Stimulated activated effector memory CD8-positive, alpha-beta T cell treated with anti-CD3 and anti-CD28 coated beads, Interleukin-12 subunit alpha, Interleukin-12 subunit beta, amount 100 ng/mL, for 72 hours (primary cell): ENCODE results near the gene ZSCAN2.

Source experiments
- ATAC-seq: fragments of 150-1000 bp; cut with Tn5 transposase; 2 replicates; pipeline ENCODE4 v1.10.0; 2021
- DNase-seq, 2 donors: peaks; one replicate each; pipeline ENCODE4 v3.0.0; 2021 to 2022; ENCODE audit warnings: low spot score in 2 of 2
- H3K27ac Mint-ChIP-seq: one replicate; pipeline ENCODE4 v1.8.0; 2022; ENCODE audit warnings: mild to moderate bottlenecking, mixed read lengths
- H3K36me3 Mint-ChIP-seq: one replicate; pipeline ENCODE4 v1.8.0; 2022; ENCODE audit warnings: mild to moderate bottlenecking, mixed read lengths
- H3K4me1 Mint-ChIP-seq: one replicate; pipeline ENCODE4 v1.8.0; 2022; ENCODE audit warnings: mixed read lengths
- H3K4me3 Mint-ChIP-seq: one replicate; pipeline ENCODE4 v1.8.0; 2022; ENCODE audit warnings: mild to moderate bottlenecking, mixed read lengths
- H3K9me3 Mint-ChIP-seq: one replicate; pipeline ENCODE4 v1.8.0; 2022; ENCODE audit warnings: mixed read lengths

The ZSCAN2 gene

DNA sequence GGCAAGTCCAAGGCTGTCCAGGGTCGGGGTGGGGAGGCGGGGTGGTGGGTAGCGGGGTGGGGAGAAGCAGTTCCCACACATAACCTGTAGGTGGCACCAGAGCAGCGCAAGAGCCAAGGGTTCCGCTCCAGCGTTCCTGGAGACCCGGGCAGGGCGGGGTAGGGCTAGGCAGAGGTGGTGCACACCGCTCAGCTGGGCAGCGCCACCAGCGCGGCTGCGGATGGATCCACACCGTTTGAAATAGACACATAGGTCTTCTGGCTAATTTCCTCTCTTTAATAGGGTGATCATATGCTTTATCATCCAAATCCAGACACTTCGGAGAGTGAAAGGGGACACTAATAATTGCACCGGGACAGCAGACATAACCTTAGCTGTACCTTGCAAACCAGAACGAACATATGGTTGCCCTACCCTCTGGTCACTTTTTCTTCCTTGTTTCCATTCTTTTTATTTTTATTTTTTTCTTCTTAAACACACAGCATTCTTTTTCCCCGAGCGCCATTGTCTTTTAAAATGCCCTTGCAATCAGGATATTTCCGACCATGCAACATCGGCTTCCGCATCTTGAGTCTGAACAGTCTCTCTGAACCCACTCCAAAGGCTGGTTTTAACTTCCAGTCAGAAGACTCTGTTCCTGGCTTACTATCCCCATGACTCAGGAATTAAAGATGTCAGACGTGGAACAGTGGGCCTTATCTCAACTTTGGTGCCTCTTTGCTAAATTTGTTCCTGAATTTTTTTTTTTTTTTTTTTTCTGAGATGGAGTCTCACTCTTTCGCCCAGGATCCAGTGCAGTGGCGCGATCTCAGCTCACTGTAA is 12.5 kb upstream of the ZSCAN2 start:
- peaks cover 5% of the 10 kb centered on the region for H3K9me3 Mint-ChIP-seq
- peak; percentile 100 for ATAC-seq
- H3K4me1 Mint-ChIP-seq: peaks cover 7% of the 10 kb centered on the region
- peak; percentile 81 to 92 for DNase-seq
- peak overlapping the region; percentile 48 for H3K4me3 Mint-ChIP-seq
- H3K27ac Mint-ChIP-seq: no peak overlapping the region
- peaks cover 2% of the 10 kb centered on the region for H3K36me3 Mint-ChIP-seq

DNA sequence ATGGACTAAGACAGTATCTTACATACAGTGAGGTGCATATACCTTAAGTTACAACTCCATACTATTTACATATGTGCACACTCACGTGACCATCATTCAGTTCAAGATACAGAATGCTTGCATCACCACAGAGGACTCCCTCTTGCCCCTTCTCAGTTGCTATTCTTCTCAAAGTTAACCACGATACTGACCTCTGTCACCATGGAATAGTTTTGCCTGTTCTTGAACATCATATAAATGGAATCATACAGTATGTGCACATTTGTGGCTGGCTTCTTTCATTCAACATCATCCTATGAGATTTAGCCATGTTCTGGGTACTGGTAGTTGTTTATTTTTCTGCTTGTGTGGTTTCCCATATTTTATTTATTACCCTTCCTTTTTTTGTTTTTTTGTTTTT is 10.4 kb upstream of the ZSCAN2 start:
- Mint-ChIP-seq H3K36me3 (no peaks in the 10 kb centered on the region), H3K27ac (no peak overlapping the region), H3K9me3 (no peaks in the 10 kb centered on the region), H3K4me3 (no peak overlapping the region), H3K4me1 (peaks cover 6% of the 10 kb centered on the region)
- DNase-seq (no peak), ATAC-seq (no peak)

GRCh38 chr15:84591815-84592214 is 9.0 kb upstream of the ZSCAN2 start:
- ATAC-seq: no peak
- no peaks in the 10 kb centered on the region for H3K36me3 Mint-ChIP-seq
- no peak for DNase-seq
- H3K9me3 Mint-ChIP-seq: no peaks in the 10 kb centered on the region
- no peak overlapping the region for H3K4me3 Mint-ChIP-seq
- no peak overlapping the region for H3K27ac Mint-ChIP-seq
- H3K4me1 Mint-ChIP-seq: peaks cover 6% of the 10 kb centered on the region

GRCh38 chr15:84594617-84595290 is 6.1 kb upstream of the ZSCAN2 start:
- ATAC-seq (no peak), DNase-seq (no peak)
- no peak overlapping the region for H3K4me3 Mint-ChIP-seq
- H3K27ac Mint-ChIP-seq: peak overlapping the region; percentile 3
- H3K9me3 Mint-ChIP-seq: no peaks in the 10 kb centered on the region
- H3K4me1 Mint-ChIP-seq: peaks cover 24% of the 10 kb centered on the region
- no peaks in the 10 kb centered on the region for H3K36me3 Mint-ChIP-seq

DNA sequence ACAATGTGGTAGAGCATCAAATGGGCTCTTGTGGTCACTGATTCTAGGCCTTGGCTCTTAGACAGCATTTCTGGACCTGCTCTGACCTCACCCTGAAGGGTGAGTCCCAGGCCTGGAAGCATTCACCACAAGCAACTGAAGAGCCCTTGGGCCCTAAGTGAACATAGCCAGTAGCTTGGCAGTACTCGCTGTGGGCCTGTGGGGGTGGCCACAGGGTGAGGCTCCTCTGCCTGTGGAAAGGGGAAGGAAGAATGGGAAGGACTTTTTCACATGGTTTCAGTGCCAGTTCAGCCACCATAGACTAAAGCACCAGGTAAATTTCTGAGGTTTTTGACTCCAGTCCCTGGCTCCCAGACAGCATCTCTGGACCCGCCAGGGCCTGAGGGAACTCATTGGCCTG is 5.1 kb upstream of the ZSCAN2 start:
- H3K27ac Mint-ChIP-seq: no peak overlapping the region
- H3K9me3 Mint-ChIP-seq: no peaks in the 10 kb centered on the region
- DNase-seq: no peak
- H3K4me3 Mint-ChIP-seq: no peak overlapping the region
- no peak for ATAC-seq
- H3K36me3 Mint-ChIP-seq: no peaks in the 10 kb centered on the region
- peaks cover 32% of the 10 kb centered on the region for H3K4me1 Mint-ChIP-seq

- DNase-seq: no peak
Observed at GRCh38 chr15:84597296-84597695, 3.5 kb upstream of the ZSCAN2 start.

DNA sequence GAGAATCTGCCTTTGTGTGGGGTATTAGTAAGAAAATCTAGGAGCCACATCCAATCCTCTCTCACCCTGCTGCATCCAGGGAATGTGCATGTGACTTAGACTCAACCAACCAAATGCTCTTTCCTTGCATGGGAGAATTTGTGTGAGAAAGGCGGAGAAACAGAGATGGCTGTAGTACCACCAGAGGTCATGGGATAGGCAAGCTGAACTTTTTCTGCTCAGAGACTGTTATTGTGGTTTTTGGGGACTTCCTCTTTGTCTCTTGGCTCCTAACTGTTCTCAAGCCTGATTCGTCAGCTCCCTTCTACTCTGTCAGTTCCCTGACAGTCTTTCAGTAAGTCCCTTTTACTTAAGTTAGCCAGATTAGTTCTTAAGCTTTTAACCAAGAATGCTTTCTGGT is 2.6 kb upstream of the ZSCAN2 start:
- Mint-ChIP-seq H3K27ac (peak overlapping the region; percentile 45), H3K4me1 (peaks cover 42% of the 10 kb centered on the region), H3K9me3 (no peaks in the 10 kb centered on the region), H3K4me3 (peak overlapping the region; percentile 78), H3K36me3 (peaks cover under 1% of the 10 kb centered on the region)
- no peak for DNase-seq
- ATAC-seq: peak; percentile 44

More at GRCh38 chr15:84597296-84597695, 3.5 kb upstream of the ZSCAN2 start:
- Mint-ChIP-seq H3K9me3 (no peaks in the 10 kb centered on the region), H3K27ac (no peak overlapping the region), H3K4me1 (peaks cover 36% of the 10 kb centered on the region), H3K36me3 (no peaks in the 10 kb centered on the region), H3K4me3 (no peak overlapping the region)
- no peak for ATAC-seq

DNA sequence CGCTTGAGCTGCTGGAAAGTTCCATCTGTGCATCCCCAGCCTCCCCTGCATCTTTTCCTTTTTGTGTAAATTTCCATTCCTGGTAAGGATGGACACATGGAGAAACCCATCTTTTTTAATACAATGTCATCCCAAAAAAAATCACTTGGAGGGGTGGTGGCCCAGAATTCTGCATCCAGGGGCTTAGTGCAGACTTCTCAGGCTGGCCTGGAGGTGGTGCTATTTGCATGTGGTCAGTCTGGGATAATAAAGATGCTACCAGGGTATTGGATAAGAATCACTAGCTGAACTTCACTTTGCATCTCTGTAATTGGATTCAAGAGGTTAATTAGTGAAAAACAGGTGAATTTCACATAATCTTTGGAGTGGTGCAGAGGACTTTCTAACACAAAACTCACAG is 1.8 kb upstream of the ZSCAN2 start:
- Mint-ChIP-seq H3K27ac (no peak overlapping the region), H3K4me3 (peak overlapping the region; percentile 78), H3K9me3 (no peaks in the 10 kb centered on the region), H3K36me3 (peaks cover 8% of the 10 kb centered on the region), H3K4me1 (peaks cover 49% of the 10 kb centered on the region)
- ATAC-seq (no peak), DNase-seq (no peak)

- Mint-ChIP-seq H3K27ac (no peak overlapping the region), H3K4me1 (peaks cover 57% of the 10 kb centered on the region)
Observed at GRCh38 chr15:84599906-84600305, 903 bp upstream of the ZSCAN2 start.

DNA sequence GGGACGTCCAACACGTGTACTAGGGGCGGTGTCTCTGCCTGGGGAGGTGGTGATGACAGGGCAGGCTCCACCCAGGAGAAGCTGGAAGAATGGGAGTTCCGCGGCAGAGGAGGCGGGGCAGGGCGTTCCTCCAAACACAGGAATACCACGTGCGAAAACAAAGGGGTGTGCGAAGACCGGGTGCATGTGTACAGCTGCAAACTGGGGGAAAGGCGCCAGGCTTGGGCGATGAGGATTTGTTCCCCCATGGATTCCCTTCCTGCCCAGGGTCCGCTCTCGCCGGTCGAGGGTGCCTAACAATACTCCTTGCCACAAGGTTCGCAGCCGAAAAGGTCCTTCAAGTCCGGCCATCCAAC is 500 bp upstream of the ZSCAN2 start:
- Mint-ChIP-seq H3K4me3 (peak overlapping the region; percentile 78), H3K27ac (peak overlapping the region; percentile 85), H3K4me1 (peaks cover 61% of the 10 kb centered on the region), H3K36me3 (peaks cover 21% of the 10 kb centered on the region), H3K9me3 (no peaks in the 10 kb centered on the region)
- no peak for DNase-seq
- ATAC-seq: peak; percentile 9

More at GRCh38 chr15:84599906-84600305, 903 bp upstream of the ZSCAN2 start:
- Mint-ChIP-seq H3K36me3 (peaks cover 17% of the 10 kb centered on the region), H3K4me3 (peak overlapping the region; percentile 78), H3K9me3 (no peaks in the 10 kb centered on the region)
- no peak for DNase-seq
- no peak for ATAC-seq

DNA sequence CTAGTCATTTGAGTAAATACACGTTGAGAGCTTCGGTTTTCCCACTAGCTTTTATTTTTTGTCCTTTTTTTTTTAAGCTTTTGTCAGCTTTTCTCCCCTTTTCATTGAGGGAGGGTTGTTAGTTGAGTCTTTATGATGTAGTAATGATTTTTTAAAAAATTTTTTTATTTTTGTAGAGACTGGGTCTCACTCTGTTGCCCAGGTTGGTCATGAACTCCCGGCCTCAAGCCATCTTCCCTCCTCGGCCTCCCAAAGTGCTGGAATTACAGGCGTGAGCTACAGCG is 688 bp downstream of the ZSCAN2 start:
- H3K9me3 Mint-ChIP-seq: no peaks in the 10 kb centered on the region
- peak overlapping the region; percentile 78 for H3K4me3 Mint-ChIP-seq
- H3K4me1 Mint-ChIP-seq: peaks cover 73% of the 10 kb centered on the region
- peak overlapping the region; percentile 85 for H3K27ac Mint-ChIP-seq
- peaks cover 33% of the 10 kb centered on the region for H3K36me3 Mint-ChIP-seq
- no peak for DNase-seq
- ATAC-seq: no peak

GRCh38 chr15:84603630-84604379 is 3.0 kb downstream of the ZSCAN2 start:
- peaks cover 51% of the 10 kb centered on the region for H3K36me3 Mint-ChIP-seq
- H3K4me3 Mint-ChIP-seq: peak overlapping the region; percentile 78
- no peak for ATAC-seq
- no peaks in the 10 kb centered on the region for H3K9me3 Mint-ChIP-seq
- peak overlapping the region; percentile 95 for H3K27ac Mint-ChIP-seq
- H3K4me1 Mint-ChIP-seq: peaks cover 76% of the 10 kb centered on the region
- no peak for DNase-seq

GRCh38 chr15:84604826-84605553 is 4.2 kb downstream of the ZSCAN2 start:
- Mint-ChIP-seq H3K9me3 (no peaks in the 10 kb centered on the region), H3K27ac (peak overlapping the region; percentile 95), H3K4me1 (peaks cover 72% of the 10 kb centered on the region), H3K36me3 (peaks cover 51% of the 10 kb centered on the region), H3K4me3 (peak overlapping the region; percentile 78)
- DNase-seq: peak; percentile 49 to 85
- ATAC-seq: peak; percentile 67

DNA sequence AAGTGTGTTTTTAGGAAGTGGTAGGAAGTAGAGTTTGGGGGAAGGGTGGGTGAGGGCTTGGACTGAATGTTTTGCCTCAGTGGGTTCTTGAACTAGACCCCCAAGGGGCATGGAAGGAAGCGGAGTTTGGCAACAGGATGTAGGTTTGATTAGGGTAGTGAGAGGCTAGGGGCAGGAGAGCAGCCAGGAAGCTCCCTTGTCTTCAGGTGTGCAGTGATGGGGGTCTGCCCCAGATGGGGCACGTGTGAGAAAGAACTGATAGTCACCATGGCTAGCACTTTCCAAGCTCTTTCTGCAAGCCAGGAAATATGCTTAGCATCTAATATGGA is 4.7 kb downstream of the ZSCAN2 start:
- peak overlapping the region; percentile 95 for H3K27ac Mint-ChIP-seq
- H3K4me1 Mint-ChIP-seq: peaks cover 67% of the 10 kb centered on the region
- peak overlapping the region; percentile 78 for H3K4me3 Mint-ChIP-seq
- ATAC-seq (no peak), DNase-seq (no peak)
- H3K9me3 Mint-ChIP-seq: no peaks in the 10 kb centered on the region
- H3K36me3 Mint-ChIP-seq: peaks cover 51% of the 10 kb centered on the region

DNA sequence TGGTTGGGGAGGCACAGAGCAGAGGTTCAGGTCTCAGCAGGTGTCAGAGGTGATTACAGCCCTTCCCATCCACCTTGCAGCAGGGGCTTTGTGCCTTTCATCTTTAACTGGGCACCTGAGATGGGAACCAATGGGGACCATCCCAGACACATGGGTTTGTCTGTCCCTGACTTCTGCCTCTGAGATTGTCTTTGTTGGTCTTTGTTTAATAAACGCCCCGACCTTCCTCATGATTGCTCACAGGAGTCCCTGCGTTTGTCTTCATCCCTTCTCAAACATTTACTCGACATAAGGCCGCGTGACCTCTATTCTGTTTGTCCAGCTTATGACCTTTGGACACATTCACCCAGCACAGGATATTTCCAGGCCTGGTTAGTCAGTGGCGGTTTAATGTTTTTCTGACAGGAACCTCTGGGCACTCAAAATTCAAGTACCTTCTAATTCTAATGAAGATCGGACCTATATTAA is 5.9 kb downstream of the ZSCAN2 start:
- no peaks in the 10 kb centered on the region for H3K9me3 Mint-ChIP-seq
- H3K36me3 Mint-ChIP-seq: peaks cover 51% of the 10 kb centered on the region
- H3K27ac Mint-ChIP-seq: peak overlapping the region; percentile 95
- DNase-seq (no peak), ATAC-seq (no peak)
- H3K4me1 Mint-ChIP-seq: peaks cover 62% of the 10 kb centered on the region
- no peak overlapping the region for H3K4me3 Mint-ChIP-seq
